Testis (tissue), 3 donors: ENCODE measurements around the gene CFAP20DC. TPM values are rescaled to one million over a fixed set of nuclear protein-coding genes. Genes with fewer than 3 reads are reported as not detected.

Experiments used
- DNase-seq: peaks from one replicate; pipeline ENCODE4 v3.0.0-alpha.2; 2019
- H3K27ac ChIP-seq, 2 donors: fragments of 200-600 bp; sonication (generic); one replicate each; pipeline ENCODE4 v1.5.1; 2019
- H3K27me3 ChIP-seq: fragments of 200-600 bp; sonication (generic); one replicate; pipeline ENCODE4 v1.5.1; 2019
- H3K36me3 ChIP-seq: fragments of 200-600 bp; sonication (generic); one replicate; pipeline ENCODE4 v1.5.1; 2017; ENCODE audit warnings: low read depth; ENCODE audit errors: missing control alignments
- H3K4me1 ChIP-seq: fragments of 200-600 bp; sonication (generic); one replicate; pipeline ENCODE4 v1.5.1; 2019
- H3K4me3 ChIP-seq, 2 donors: fragments of 200-600 bp; sonication (generic); one replicate each; pipeline ENCODE4 v1.5.1; 2017 to 2019
- H3K9me3 ChIP-seq: fragments of 200-600 bp; sonication (generic); one replicate; pipeline ENCODE4 v1.5.1; 2017
- POLR2A ChIP-seq: fragments of 450-650 bp; IDR thresholded peaks from one replicate; pipeline ENCODE4 v1.6.1; 2017; ENCODE audit warnings: antibody characterized with exemption, mild to moderate bottlenecking, moderate library complexity
- WGBS, 2 donors: methylation state at CpG; one replicate each; pipeline ENCODE4 v1.1.5; 2018; 5-methylcytosine and 5-hydroxymethylcytosine counted together
- intact Hi-C: fragments of 100-400 bp; cut with DNase I; formaldehyde crosslinking; loops from one replicate; pipeline ENCODE4 v1.15.1; 2023; ENCODE audit warnings: low total_unique reads
- polyA plus RNA-seq: library from polyadenylated mRNA; stranded (reverse); fragments of 350-450 nt; fragmentation: Illumina TruSeq; extraction: RNeasy Lipid Tissue Mini Kit (QIAGEN cat#74804); gene quantifications from one replicate; pipeline ENCODE4 v1.2.3, GENCODE V29; 2014; ENCODE audit warnings: low read depth, low replicate concordance; ENCODE audit not compliant: insufficient read depth
- total RNA-seq, 2 donors: library from RNA; depleted of rRNA; stranded (reverse); fragments of >200 nt; gene quantifications; one replicate each; pipeline ENCODE4 v1.2.3, GENCODE V29; 2016
- TF ChIP-seq, protein P1 (sequence below), 3 experiments: fragments of 450-650 bp in 2 of 3; fragments of 200-600 bp in 1 of 3; sonication (generic) in 1 of 3; IDR thresholded peaks; one replicate each; pipeline ENCODE4 v1.5.1; 2016 to 2019; ENCODE audit warnings: antibody characterized with exemption in 3 of 3, mild to moderate bottlenecking in 2 of 3, moderate library complexity in 1 of 3

CFAP20DC gene
- total and polyA plus RNA-seq, 3 donors from 2014 or later: 24.5 to 62.8 (median 42.0) TPM

GRCh38 chr3:58994746-58995330, 55.0 kb downstream of the CFAP20DC start:
- intact Hi-C loops: no loop called here
- DNase-seq: peak; percentile 57

GRCh38 chr3:58993547-58993946, 56.3 kb downstream of the CFAP20DC start:
- 95 to 100% methylated on average over 2 of the region's 2 CpGs for WGBS, 2 donors
- Histone ChIP-seq H3K36me3 (no peaks in the 10 kb centered on the region), H3K4me3 (no peak overlapping the region), H3K27me3 (no peaks in the 10 kb centered on the region), H3K4me1 (peaks cover 7% of the 10 kb centered on the region), H3K27ac (no peak overlapping the region), H3K9me3 (no peaks in the 10 kb centered on the region)
- no peak for DNase-seq
- intact Hi-C loops: no loop called here
- TF ChIP-seq, protein P1, sequence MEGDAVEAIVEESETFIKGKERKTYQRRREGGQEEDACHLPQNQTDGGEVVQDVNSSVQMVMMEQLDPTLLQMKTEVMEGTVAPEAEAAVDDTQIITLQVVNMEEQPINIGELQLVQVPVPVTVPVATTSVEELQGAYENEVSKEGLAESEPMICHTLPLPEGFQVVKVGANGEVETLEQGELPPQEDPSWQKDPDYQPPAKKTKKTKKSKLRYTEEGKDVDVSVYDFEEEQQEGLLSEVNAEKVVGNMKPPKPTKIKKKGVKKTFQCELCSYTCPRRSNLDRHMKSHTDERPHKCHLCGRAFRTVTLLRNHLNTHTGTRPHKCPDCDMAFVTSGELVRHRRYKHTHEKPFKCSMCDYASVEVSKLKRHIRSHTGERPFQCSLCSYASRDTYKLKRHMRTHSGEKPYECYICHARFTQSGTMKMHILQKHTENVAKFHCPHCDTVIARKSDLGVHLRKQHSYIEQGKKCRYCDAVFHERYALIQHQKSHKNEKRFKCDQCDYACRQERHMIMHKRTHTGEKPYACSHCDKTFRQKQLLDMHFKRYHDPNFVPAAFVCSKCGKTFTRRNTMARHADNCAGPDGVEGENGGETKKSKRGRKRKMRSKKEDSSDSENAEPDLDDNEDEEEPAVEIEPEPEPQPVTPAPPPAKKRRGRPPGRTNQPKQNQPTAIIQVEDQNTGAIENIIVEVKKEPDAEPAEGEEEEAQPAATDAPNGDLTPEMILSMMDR (IDR thresholded peaks at IDR 0.05): no peak
- TF ChIP-seq POLR2A: no peak

More at GRCh38 chr3:58994746-58995330, 55.0 kb downstream of the CFAP20DC start:
- TF ChIP-seq POLR2A: no peak
- TF ChIP-seq, protein P1 (IDR thresholded peaks at IDR 0.05): peak; percentile 17 to 52 (median 31)
- Histone ChIP-seq H3K27me3 (no peaks in the 10 kb centered on the region), H3K27ac (no peak overlapping the region), H3K36me3 (no peaks in the 10 kb centered on the region), H3K9me3 (no peaks in the 10 kb centered on the region), H3K4me1 (peaks cover 17% of the 10 kb centered on the region), H3K4me3 (no peak overlapping the region)
- 33 to 48% methylated on average over 6 of the region's 6 CpGs for WGBS, 2 donors

- H3K27me3 ChIP-seq: no peaks in the 10 kb centered on the region
- no peak overlapping the region for H3K27ac ChIP-seq
- no peak overlapping the region for H3K4me3 ChIP-seq
- no peak for DNase-seq
- 92 to 96% methylated on average over 5 of the region's 5 CpGs for WGBS, 2 donors
- H3K36me3 ChIP-seq: no peaks in the 10 kb centered on the region
- no peaks in the 10 kb centered on the region for H3K9me3 ChIP-seq
- intact Hi-C loops: no loop called here
- TF ChIP-seq POLR2A: no peak
- TF ChIP-seq, protein P1 (IDR thresholded peaks at IDR 0.05): no peak
- H3K4me1 ChIP-seq: no peaks in the 10 kb centered on the region
These were observed 58.2 kb downstream of the CFAP20DC start for GRCh38 chr3:58991623-58992022.

GRCh38 chr3:58991026-58991425, 58.8 kb downstream of the CFAP20DC start:
- H3K27ac ChIP-seq: no peak overlapping the region
- no peak overlapping the region for H3K4me3 ChIP-seq
- no peaks in the 10 kb centered on the region for H3K27me3 ChIP-seq
- intact Hi-C loops: no loop called here
- no peaks in the 10 kb centered on the region for H3K4me1 ChIP-seq
- TF ChIP-seq, protein P1 (IDR thresholded peaks at IDR 0.05): no peak
- no peak for TF ChIP-seq POLR2A
- H3K36me3 ChIP-seq: no peaks in the 10 kb centered on the region
- no peaks in the 10 kb centered on the region for H3K9me3 ChIP-seq
- no peak for DNase-seq

- Histone ChIP-seq H3K27me3 (no peaks in the 10 kb centered on the region), H3K4me1 (no peaks in the 10 kb centered on the region), H3K36me3 (no peaks in the 10 kb centered on the region), H3K4me3 (no peak overlapping the region), H3K9me3 (no peaks in the 10 kb centered on the region), H3K27ac (no peak overlapping the region)
- intact Hi-C loops: no loop called here
- no peak for TF ChIP-seq POLR2A
- TF ChIP-seq, protein P1 (IDR thresholded peaks at IDR 0.05): no peak
- DNase-seq: no peak
These were observed 59.9 kb downstream of the CFAP20DC start for GRCh38 chr3:58989955-58990354.
